ENCODE data around the gene SF1. TPM values are rescaled to one million over a fixed set of nuclear protein-coding genes. Genes with fewer than 3 reads are reported as not detected.
A peak's percentile ranks its signal among the peaks of the same experiment; 100 is the strongest.

Gene SF1
- total RNA-seq, 1 donor from 2014 or later = 183 TPM

- Mint-ChIP-seq H3K4me1 (ENCODE audit: low read depth) (no peaks in the 10 kb centered on the region), H3K4me3 (ENCODE audit: unreplicated experiment) (no peak overlapping the region), H3K36me3 (ENCODE audit: low read depth) (no peaks in the 10 kb centered on the region), H3K27me3 (ENCODE audit: low read depth) (peaks cover 81% of the 10 kb centered on the region), H3K27ac (ENCODE audit: unreplicated experiment) (no peak overlapping the region), H3K9me3 (ENCODE audit: low read depth) (no peaks in the 10 kb centered on the region)
- TF ChIP-seq CTCF (IDR thresholded peaks at IDR 0.05) = no peak
- no peak for DNase-seq (ENCODE audit: low spot score)
Measured at GRCh38 chr11:64718780-64719124, 59.6 kb downstream of the SF1 start.

- no peak overlapping the region for H3K4me3 Mint-ChIP-seq (ENCODE audit: unreplicated experiment)
- DNase-seq (ENCODE audit: low spot score) = peak; percentile 70
- no peaks in the 10 kb centered on the region for H3K9me3 Mint-ChIP-seq (ENCODE audit: low read depth)
- no peaks in the 10 kb centered on the region for H3K4me1 Mint-ChIP-seq (ENCODE audit: low read depth)
- no peaks in the 10 kb centered on the region for H3K36me3 Mint-ChIP-seq (ENCODE audit: low read depth)
- no peak overlapping the region for H3K27ac Mint-ChIP-seq (ENCODE audit: unreplicated experiment)
- H3K27me3 Mint-ChIP-seq (ENCODE audit: low read depth) = peaks cover 81% of the 10 kb centered on the region
- no peak for TF ChIP-seq CTCF (IDR thresholded peaks at IDR 0.05)
Measured at GRCh38 chr11:64718084-64718779, 60.1 kb downstream of the SF1 start.

GRCh38 chr11:64717268-64717578, 61.1 kb downstream of the SF1 start:
- no peaks in the 10 kb centered on the region for H3K4me1 Mint-ChIP-seq (ENCODE audit: low read depth)
- TF ChIP-seq CTCF (IDR thresholded peaks at IDR 0.05) = no peak
- H3K27ac Mint-ChIP-seq (ENCODE audit: unreplicated experiment) = no peak overlapping the region
- no peaks in the 10 kb centered on the region for H3K36me3 Mint-ChIP-seq (ENCODE audit: low read depth)
- no peak overlapping the region for H3K4me3 Mint-ChIP-seq (ENCODE audit: unreplicated experiment)
- peaks cover 78% of the 10 kb centered on the region for H3K27me3 Mint-ChIP-seq (ENCODE audit: low read depth)
- DNase-seq (ENCODE audit: low spot score) = peak; percentile 63
- H3K9me3 Mint-ChIP-seq (ENCODE audit: low read depth) = no peaks in the 10 kb centered on the region

- DNase-seq (ENCODE audit: low spot score) = peak; percentile 65
- no peak overlapping the region for H3K27ac Mint-ChIP-seq (ENCODE audit: unreplicated experiment)
- H3K27me3 Mint-ChIP-seq (ENCODE audit: low read depth) = peaks cover 77% of the 10 kb centered on the region
- no peaks in the 10 kb centered on the region for H3K9me3 Mint-ChIP-seq (ENCODE audit: low read depth)
- no peaks in the 10 kb centered on the region for H3K36me3 Mint-ChIP-seq (ENCODE audit: low read depth)
- H3K4me1 Mint-ChIP-seq (ENCODE audit: low read depth) = no peaks in the 10 kb centered on the region
- TF ChIP-seq CTCF (IDR thresholded peaks at IDR 0.05) = no peak
- H3K4me3 Mint-ChIP-seq (ENCODE audit: unreplicated experiment) = no peak overlapping the region
Measured at GRCh38 chr11:64716473-64717267, 61.7 kb downstream of the SF1 start.

GRCh38 chr11:64715756-64716472, 62.4 kb downstream of the SF1 start:
- Mint-ChIP-seq H3K4me1 (ENCODE audit: low read depth) (peaks cover 2% of the 10 kb centered on the region), H3K4me3 (ENCODE audit: unreplicated experiment) (no peak overlapping the region), H3K9me3 (ENCODE audit: low read depth) (no peaks in the 10 kb centered on the region), H3K36me3 (ENCODE audit: low read depth) (no peaks in the 10 kb centered on the region), H3K27ac (ENCODE audit: unreplicated experiment) (no peak overlapping the region), H3K27me3 (ENCODE audit: low read depth) (peaks cover 72% of the 10 kb centered on the region)
- DNase-seq (ENCODE audit: low spot score) = no peak
- TF ChIP-seq CTCF (IDR thresholded peaks at IDR 0.05) = no peak

Measured in chondrocyte (in vitro differentiated cells).